ENCODE measurements around the gene ZNHIT6.

The ZNHIT6 gene

DNA sequence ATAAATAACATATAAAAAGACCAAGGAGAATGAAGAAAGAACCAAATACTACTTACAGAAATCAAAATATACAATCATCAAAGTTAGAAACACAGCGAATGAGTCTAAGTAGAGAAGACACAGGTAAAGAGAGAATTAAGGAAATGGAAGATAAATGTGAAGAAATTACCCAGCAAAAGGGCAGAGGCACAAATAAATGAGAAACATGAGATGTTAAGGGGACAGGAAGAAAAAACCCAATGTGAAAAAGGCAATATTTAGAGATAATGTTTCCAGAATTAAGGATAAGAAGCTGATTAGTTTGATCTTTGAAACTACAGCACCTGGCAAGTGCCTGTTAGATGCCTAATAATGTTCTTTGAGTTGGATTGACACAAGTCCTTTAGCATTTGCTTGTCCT lies 86.8 kb downstream of the ZNHIT6 start:
- DNase-seq (ENCODE audit: low read depth in 2 of 2) = no peak

DNA sequence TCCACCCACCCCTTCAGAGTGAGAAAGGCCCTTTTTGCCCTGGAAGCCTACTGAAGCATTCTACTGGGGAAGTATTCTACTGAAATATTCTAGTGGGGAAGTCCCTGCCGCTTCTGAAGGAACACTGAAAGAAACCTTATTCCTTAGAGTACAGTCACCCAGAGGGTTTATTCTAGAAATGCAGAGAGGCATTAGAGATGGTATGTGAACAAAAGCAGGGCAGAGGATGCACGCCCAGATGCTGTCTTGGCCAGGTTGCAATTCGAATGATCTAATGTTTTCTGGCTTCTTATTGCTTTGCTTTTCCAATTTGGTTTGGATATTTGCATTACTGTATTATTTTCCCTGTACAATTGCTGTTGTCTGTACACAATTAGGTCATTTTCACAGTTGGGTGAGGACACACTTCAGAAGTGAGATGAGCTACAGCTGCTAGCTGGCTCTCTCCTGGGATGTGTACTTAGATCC lies 90.6 kb downstream of the ZNHIT6 start:
- no peak for DNase-seq (ENCODE audit: low read depth in 2 of 2)

DNA sequence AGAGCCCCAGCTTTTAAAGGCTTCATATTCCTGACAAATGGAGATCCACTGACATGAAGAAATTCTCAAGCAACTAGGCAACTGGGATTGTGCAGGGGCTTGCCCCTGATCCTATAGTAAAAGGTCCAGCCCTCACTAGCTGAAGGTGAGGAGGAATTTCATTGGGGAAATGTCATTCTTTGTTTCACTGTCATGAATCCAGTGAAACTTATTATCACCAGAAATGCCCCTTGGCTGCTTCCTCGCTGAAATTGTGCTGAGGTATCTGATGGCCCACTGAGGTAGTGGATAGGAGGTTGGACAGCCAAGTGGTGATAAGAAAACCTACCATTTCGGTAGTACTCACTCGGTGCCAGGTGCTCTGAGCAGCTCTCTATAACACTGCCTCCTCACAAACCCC lies 91.5 kb downstream of the ZNHIT6 start:
- no peak for DNase-seq (ENCODE audit: low read depth in 2 of 2)

DNA sequence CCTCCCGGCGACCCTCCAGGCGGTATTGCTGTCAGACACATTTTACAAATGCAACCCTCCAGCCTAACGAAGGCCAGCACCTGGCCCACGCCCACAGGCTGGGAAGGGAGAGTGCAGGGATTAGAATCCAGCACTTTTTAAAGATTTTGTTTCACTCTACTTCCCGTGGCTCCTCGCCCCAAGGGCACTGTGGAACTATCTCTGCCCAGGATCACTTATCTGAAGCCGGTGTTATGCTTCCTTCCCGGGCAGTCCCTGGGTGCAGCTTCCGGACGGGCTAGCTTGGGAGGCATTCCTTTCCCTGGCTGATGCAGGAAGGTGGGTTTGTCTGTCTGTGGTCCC lies 91.9 kb downstream of the ZNHIT6 start:
- DNase-seq (ENCODE audit: low read depth in 2 of 2) = no peak

DNA sequence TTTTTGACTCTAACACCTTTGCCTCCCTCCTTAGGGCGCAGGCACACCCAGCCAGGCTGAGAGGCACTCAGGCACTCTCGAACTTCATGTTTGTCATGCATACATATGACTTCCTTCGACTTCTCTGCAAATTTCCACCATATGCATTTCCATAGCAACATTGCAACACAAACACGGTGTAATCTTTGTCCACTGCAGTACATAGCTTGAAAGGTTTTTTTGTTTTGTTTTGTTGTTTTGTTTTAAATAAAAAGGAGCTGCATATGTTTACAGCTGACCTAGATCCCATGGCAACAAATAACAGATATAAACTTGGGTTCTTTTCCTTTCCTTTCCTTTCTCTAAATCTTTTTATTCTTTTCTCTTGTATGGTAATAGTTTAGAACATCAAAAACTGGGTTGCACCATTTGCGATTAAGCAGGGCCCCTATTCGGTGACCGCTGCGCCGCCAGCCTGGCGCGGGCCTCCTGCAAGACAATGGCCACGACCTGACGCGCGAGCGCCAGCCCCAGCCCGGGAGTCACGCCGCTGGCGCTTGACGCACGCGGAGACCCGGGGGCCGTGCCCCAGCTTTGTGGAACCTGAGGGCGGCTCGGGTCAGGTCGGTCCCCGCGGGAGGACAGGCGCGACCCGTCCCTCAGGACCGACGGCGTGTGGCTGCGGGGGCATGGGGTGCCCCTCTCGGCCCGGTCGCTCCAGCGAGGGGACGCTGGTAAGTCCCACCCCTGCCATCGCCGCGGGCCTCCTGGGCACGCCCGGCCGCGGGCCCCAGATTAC lies 92.5 kb downstream of the ZNHIT6 start:
- no peak for DNase-seq (ENCODE audit: low read depth in 2 of 2)

DNA sequence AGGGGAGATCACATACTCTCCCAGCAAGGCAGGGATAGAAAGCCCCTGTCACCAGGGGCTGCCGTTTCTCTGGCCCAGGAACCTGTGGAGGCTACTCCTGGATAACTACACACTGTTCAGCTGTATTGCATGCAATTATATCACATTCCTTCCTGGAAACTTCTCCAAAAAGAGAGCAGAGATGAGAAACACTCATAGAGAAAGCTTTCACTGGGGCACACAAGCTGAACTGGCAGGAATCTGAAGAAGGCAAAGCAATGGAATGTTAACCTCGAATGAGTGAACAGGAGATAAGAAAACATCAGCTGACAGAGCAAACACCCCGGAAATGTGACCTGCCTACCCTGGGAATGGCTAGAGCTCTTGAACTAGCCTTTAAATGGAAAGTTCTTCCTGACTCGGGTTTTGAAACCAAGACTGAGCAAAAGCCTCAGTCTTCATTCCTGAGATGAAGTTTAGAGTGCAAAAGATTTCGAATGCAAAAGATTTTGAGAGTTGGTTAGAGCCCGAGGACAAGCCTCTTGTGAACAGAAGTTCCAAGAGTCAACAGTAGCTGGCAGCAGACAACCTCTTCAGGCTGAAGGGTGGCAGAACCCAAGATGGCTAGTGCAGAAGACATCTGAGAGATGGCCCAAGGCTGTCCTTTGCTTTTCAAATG lies 95.4 kb downstream of the ZNHIT6 start:
- no peak for DNase-seq (ENCODE audit: low read depth in 2 of 2)

DNA sequence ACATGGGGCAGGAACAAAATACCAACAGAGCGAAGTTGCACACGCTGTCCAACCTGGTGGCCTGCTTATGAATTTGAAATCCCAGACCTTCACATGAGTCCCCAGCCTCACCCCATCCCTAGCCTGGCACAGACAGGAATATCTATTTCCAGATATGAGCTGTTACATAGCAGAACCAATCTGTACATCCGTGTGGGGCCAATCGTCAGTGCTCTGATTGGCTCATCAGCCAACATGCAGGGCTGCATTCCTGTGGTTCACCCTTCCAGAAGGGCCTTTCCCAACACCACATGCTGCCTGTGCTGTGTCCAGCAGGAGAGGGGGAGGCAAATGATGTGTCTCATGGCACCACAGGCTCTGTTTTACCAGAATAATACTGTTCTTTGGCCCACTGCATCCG lies 96.4 kb downstream of the ZNHIT6 start:
- no peak for DNase-seq (ENCODE audit: low read depth in 2 of 2)

DNA sequence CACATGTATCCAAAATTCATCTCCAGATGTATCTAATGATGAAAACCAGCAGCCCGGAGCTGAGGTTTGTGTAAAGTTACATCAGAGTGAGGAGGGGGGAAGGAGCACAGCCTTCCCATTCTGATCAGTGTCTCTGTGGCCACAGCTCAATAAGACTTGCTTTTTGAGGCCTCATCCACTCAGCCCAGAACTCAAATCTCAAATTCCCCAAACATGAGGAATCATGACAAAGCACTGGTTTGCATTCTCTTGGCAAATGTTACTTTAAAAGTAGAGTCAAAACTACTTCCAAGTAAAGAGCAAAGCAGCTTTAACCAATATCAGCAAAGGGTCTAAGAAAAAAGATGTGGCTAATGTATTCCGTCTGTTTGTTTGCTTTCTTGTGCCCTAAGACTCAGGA lies 96.8 kb downstream of the ZNHIT6 start:
- no peak for DNase-seq (ENCODE audit: low read depth in 2 of 2)

DNA sequence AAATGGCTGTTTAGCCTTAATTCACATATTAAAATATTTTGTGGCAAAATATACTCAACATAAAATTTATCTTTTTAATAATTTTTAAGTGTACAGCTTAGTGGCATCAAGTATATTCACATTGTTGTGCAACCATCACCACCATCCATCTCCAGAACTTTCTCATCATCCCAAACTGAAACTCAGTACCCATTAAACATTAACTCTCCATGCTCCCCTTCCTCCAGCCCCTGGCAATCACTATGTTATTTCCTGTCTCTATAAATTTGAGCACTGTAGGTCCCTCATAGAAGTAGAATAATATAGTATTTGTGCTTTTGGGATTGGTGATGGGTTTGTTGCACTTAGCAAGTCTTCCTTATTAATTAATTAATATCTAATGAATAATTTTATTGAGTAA lies 98.3 kb downstream of the ZNHIT6 start:
- no peak for DNase-seq (ENCODE audit: low read depth in 2 of 2)

DNA sequence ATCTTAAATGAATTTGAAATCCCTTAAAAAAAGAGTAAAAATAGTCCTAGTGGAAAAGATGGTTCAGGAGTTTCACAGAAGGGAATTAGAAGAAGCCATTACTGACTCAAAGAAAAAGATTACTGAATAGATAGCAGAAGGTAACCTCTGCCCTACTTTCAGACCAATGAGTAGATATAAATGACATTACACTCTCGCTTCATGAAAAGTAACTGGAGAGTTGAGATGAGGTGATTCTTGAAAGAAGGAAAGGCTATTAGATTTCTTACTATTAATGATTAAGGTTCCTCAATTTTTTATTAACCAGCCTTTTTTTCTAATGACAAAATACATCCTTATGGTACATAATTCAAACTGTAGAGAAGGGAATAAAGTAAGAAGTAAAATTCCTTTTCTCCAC lies 99.4 kb downstream of the ZNHIT6 start:
- no peak for DNase-seq (ENCODE audit: low read depth in 2 of 2)

DNA sequence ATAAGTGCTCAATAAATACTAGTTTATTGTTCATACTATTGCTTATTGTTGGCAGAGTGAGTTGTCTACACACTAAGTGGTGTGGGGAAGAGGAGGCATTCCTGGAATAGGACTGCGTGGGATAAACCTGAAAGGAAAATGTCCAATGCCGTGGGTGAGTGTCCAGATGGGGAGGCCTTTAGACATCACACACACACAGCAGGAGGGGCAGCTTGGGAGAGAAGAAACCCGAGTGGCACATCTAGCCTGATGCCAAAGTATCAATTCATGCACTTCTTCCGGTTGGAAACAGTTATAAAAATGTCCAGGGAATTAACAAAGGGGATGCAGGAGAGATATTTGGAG lies 100.3 kb downstream of the ZNHIT6 start:
- no peak for DNase-seq (ENCODE audit: low read depth in 2 of 2)

DNA sequence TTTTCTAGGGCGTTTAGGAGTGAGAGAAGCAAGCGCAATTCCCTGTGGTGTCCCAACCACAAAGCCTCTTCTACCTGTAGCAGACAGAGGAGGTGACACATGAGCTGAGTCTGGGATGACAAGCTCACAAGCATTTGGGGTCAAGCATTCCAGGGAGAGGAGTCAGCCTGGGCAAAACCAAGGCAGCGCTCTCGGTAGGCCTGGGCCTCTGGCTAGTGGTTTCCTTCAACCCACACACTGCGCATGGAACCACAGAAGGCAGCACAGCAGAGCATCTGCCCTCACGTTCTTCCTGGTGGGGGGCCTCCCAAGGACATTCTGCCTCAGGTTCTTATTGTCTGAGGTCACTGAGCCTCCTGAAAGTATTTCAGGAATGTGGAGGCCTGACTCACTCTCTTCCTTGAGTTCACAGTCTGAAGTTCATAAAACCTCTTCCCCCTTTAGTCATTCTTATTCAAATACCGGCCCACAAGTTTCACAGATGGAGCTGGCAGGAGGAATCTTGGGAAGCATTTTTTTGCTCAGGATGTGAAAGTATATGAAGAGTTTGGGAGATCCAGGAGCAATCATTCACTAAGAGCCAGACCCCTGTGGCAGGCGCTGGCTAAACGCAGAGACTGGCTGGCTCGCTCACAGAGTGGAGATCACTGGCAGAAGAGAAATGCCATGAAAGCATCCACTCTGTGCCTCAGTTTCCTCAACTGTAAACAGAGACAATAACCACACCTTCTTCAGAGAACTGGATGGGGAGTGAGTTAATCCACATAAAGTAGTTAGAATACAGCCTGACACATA lies 100.9 kb downstream of the ZNHIT6 start:
- DNase-seq (ENCODE audit: low read depth in 2 of 2) = no peak

DNA sequence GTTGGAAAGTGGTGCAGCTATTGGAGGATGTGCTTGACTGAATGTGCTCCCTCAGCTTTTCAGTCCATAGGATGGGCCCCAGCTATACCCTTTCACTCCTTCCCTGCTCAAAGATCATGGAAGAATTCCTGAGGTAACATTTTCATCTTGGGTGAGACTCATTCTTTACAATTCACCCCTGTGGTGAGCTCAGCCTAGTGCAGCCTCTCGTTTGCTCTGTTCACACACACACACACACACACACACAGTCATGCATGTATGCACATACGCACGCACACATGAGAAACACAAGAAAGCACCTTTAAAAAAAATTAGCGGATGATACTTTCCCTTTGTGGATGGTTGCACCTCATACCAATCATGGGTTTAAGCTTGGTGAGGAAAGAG lies 101.8 kb downstream of the ZNHIT6 start:
- no peak for DNase-seq (ENCODE audit: low read depth in 2 of 2)

DNA sequence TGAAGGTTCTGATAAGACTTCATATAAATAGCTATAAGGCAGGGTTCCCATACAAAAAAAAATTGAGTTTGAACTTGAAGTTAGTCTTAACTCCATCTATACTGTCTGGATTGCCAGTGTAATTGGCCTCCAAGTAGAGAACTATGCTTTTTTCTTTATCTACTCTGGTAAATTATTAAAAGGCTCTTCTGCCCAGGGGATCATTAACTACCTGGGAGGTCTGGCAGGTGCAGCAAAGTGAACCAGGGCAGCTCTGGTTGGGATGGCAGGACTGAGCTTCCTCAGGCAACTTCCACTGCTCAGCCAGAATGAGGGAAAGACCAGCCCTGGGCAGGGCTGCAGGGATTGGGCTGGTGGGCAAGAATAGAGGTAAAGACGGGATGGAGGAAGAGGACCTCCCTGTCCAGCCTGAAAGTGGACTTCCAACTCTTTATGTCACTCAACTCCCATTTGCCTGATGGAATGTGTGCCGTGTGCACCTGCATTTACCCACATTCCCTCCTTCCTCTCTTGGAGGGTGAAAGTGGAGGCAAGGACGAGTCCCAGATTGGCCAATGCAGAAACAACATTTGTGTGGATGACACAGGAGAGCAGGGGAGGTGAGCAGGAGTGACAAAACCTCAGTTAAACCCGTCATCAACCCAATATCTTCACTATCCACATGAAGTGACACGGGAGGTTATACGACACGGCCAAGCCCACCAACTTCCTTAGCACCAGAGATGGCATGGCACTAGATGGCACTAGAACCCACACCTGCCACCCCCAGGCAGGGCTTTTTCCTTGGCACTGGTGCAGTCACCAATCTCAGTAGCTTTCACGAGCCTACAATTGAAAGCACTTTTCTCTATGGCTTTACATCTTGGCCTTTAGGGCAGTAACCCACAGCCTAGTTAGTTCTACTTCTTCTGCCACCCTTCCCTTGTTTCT lies 102.5 kb downstream of the ZNHIT6 start:
- no peak for DNase-seq (ENCODE audit: low read depth in 2 of 2)

DNA sequence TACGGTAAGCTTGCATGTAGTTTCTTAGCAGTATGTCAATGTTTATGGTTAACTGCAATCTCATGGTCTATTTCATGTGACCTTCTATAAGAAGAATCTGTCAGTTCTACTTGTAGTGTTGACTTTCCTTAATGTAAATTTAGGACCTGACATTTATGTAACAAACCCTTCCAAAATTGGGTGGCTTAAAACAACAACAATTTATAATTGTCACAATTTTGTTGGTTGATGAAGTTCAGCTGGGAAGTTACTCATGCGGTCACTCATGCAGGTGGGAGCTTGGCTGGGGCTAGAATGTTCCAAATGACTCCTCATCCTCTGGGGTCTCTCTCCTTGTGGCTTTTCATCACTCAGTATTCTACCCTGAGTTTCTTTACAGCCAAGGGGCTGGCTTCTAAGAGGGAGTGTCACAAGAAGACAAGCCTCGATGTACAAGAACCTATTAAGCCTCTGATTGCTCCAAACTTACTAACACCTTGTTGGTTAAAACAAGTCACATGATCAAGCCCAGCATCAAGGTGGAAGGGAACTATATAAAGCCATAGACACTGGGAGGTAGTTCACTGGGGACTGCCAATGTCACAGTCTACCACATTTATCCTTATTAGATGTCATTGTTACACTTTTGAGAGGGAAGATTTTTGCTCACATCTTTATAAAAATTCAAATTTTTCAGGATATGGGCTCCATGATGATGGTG lies 103.8 kb downstream of the ZNHIT6 start:
- DNase-seq (ENCODE audit: low read depth in 2 of 2) = no peak

DNA sequence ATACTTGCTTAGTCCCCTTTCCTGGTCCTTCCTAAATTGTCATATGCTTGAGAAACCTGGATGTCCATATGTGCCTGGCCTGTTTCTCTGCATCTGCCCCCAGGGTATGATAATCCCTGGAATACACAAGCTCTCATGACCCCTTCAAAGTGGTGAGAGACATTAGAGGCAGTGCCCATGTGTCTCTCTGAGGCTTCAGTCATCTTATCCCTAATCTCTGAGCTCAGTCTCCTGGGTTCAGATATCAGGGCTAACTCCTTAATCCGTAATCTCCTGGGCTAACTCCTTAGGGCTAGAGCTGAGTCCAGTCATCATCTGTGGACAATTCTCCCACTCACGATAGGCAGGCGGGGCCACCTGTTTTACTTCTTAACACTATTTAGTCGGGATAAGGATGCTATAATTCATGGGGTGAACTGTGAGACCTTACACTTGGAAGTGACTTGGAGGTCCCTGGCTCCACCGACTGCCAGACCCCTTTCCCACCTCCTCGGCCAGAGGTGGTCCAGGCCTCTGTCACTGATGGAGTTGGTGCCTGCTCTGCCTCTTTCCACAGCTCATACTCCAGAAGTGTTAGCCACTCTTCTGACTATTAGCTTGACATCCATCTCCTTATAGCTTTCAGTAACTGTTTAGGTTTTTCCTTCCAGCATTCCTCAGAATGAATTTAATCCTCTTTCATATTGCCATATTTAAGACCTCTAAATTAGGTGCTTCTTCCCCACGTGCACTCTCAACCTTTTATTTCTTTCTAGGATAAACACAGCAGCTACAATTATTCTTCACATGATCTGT lies 105.0 kb downstream of the ZNHIT6 start:
- DNase-seq (ENCODE audit: low read depth in 2 of 2) = no peak

DNA sequence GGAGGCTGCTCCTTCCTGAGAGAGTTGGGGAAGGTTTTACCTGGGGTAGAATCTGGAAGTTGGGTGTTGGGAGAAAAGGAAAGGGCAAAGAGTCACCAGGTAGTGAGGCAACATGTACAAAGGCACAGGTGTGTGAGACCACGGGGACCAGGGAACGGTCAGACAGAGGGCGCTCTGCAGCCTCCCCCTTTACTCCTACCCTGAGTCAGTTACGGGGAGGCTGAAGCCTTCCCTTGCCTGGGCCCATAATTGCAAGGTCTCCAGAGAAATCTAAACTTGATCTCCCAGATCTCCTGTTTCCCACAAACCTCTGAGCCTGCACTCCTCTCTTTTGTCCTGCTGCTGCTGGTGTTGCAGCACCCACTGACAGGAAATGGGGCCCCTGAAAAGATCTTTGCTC lies 105.7 kb downstream of the ZNHIT6 start:
- no peak for DNase-seq (ENCODE audit: low read depth in 2 of 2)

DNA sequence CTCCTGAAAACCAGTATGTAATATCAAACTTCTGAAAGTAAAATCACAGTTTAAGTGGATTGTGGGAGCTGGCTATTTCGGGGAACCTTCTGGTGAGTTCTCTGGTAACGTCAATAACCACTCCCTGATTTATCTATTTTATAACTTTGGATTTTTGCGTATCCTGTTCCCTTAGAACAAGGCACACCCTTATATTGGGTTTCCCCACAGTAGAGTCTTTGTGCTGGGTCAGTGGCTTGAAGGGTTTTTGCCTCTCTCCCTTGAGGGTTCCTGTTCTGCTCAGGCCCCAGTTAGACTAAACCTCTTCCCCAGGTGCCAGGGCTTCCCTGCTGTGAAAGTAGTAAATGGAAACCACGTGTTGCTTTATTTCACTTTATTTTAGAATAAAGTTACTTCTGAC lies 106.3 kb downstream of the ZNHIT6 start:
- DNase-seq (ENCODE audit: low read depth in 2 of 2) = no peak

DNA sequence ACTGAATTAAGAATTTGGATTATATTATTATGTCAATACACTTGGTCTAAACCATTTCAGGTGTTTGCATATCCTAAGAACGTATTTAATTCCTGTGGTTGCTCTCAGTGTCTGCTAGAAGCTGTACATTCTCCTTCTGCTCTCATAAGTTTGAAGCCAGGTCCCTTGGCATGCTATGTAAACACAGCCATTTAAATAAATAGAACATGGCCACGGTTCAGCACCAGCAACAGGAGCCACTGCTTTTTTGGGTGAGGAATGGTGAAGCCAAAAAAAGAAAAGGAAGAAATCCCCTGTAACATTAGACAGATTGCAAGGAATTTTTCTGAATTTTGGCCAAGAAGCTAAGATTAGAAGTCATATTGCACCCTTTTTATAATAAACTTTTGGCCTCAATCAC lies 108.6 kb downstream of the ZNHIT6 start:
- no peak for DNase-seq (ENCODE audit: low read depth in 2 of 2)

Measured in stimulated activated CD4-positive, alpha-beta T cell treated with anti-CD3 and anti-CD28 coated beads, Interleukin-4, amount 100 ng/mL, for 48 hours (primary cell).